GM12874 (cell line): ENCODE data around the gene TMEM94.

Experiments used
- TF ChIP-seq, protein P1 (sequence below): IDR thresholded peaks from 2 replicates; pipeline ENCODE4 v1.5.1; 2011; ENCODE audit warnings: low read depth, mild to moderate bottlenecking, control low read depth, low read length, moderate library complexity; ENCODE audit not compliant: insufficient read depth

TMEM94 gene

GRCh38 chr17:75525806-75526554 is 69.5 kb downstream of the TMEM94 start:
- TF ChIP-seq, protein P1, sequence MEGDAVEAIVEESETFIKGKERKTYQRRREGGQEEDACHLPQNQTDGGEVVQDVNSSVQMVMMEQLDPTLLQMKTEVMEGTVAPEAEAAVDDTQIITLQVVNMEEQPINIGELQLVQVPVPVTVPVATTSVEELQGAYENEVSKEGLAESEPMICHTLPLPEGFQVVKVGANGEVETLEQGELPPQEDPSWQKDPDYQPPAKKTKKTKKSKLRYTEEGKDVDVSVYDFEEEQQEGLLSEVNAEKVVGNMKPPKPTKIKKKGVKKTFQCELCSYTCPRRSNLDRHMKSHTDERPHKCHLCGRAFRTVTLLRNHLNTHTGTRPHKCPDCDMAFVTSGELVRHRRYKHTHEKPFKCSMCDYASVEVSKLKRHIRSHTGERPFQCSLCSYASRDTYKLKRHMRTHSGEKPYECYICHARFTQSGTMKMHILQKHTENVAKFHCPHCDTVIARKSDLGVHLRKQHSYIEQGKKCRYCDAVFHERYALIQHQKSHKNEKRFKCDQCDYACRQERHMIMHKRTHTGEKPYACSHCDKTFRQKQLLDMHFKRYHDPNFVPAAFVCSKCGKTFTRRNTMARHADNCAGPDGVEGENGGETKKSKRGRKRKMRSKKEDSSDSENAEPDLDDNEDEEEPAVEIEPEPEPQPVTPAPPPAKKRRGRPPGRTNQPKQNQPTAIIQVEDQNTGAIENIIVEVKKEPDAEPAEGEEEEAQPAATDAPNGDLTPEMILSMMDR = no peak

DNA sequence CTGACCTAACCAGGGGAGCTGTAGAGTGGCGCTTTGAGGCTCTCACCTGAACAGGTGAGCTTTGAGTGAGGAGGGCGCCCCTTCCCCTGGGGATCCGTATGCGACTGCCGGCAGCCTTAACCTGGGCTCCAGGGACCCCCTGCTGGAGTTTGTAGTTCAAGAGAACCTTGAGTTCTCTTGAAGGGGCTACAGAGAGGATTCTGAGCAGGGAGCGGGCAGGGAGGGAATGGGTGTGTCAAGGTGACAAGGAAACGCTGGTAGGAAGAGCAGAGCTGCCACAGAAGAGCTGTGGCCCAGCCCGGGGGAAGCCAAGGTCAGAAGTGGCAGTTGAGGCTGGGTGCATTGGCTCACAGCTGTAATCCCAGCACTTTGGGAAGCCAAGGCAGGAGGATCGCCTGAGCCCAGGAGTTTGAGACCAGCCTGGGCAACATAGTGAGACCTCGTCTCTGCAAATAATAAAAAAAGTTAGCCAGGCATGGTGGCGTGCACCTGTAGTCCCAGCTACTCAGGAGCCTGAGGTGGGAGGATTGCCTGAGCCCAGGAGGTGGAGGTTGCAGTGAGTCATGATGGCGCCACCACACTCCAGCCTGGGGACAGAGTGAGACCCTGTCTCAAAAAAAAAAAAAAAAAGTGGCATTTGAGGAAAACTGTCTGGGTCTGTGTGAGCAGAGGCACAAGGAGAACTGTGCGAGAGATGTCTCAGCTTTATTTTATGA is 70.3 kb downstream of the TMEM94 start:
- TF ChIP-seq, protein P1 = no peak

DNA sequence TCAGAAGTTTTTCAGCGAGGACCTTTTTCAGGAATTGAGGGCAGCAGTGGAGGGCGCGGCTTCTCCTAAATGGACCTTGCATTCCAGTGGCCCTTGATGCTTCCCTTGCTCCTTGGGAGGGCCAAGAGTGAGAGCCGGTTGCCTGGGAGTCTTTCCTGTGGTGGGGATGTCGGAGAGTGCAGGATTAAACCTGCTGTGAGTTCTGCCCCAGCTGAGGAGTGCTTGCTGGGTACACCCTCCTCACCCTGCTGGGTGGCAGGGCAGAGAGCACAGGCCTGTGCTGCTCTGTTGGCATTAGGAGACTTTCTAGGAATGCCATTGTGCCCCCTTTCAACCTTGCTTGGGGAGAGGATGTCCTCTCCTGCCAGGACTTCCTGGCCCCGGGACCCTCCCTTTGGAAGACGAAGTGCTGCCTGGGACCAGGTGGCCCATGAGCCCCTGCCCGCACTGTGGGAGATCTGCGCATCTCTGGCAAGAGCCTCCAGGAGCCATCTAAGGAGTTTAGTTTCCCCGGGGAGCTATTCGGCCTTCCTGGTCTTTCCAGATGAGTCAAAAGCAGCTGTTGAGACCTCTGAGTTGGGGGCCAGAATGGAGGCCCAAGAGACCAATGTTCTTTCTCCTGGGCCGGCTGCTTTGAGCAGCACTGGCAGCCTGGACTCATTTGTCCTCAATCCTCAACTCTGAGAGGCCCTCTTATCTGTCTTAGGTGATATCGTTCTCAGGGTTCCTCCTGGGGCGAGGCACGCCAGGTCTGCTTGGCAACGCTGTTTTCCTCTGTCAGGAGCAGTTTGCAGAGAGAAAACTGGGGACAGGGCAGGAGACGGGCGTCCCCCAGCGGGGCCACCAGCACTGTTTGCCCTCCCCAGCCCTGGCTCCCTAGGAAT is 74.6 kb downstream of the TMEM94 start:
- TF ChIP-seq, protein P1 = no peak

DNA sequence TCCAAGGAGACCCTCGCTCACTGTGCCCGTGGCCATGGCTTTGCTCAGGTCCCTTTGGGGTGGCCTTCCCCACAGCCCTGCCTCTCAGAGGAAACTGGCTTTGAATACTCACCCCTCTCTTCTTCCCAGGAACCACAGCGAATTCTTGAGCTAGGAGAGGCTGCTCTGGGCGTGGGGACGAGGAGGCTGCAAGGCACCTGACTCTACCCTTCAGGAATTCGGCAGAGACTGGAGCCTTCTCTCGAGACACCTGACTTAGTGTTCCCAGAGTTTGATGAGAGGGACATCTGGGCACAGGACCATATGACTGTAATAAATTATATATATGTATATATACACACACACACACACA is 75.3 kb downstream of the TMEM94 start:
- TF ChIP-seq, protein P1 = no peak

DNA sequence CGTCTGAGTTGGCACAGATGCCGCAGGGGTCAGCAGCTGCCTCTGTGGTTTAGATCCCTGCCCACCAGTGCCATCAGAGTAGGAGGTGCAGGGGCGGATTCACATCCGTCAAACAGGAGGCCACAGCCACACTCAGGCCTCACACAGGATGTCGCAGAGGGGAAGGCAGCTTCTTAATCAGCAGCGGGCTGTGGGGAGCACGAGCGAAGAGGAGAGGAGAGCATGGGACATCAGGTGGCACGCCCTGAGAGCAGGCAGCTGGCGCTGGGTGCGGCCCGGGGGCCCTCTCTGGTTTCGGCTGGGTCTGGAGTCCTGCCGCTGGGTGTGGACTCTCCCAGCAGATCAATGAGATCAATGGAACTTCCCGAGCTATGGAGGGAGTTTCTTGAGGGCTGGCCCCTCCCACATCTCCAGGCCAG is 78.7 kb downstream of the TMEM94 start:
- TF ChIP-seq, protein P1 = no peak

DNA sequence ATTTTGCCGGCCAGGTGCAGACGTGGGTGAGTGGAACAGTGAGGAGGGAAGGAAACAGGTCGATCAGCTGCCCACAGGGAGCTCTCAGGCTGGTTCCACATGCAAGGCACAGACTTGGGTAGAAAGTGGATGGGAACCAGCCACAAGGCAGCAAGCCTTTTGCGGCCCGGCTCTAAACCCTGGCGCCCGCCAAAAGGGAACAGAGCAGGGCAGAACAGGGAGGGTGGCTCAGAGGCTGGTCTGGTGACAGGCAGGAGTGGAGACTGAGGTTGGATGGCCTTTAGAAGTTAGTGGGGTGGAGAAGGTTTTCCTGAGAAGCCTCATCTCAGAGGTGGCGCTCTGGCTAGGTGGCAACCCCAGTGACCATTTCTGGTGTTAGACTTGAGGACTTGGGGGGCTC is 79.4 kb downstream of the TMEM94 start:
- TF ChIP-seq, protein P1 = no peak

- TF ChIP-seq, protein P1 = no peak
These were observed 79.9 kb downstream of the TMEM94 start for GRCh38 chr17:75536366-75536765.
